ENCODE data around the gene NLRX1. TPM values are rescaled to one million over a fixed set of nuclear protein-coding genes. Genes with fewer than 3 reads are reported as not detected.
"Not testable (repeated sequence)": the region's sequence is repeated elsewhere in the genome, so short reads cannot be mapped to it uniquely, and the experiment has no call there.

The NLRX1 gene
- total RNA-seq, 1 experiment from 2014 or later = 5.5 TPM

- peaks cover 16% of the 10 kb centered on the region for H3K4me1 ChIP-seq (replicated peaks)
- no peak overlapping the region for H3K4me3 ChIP-seq
- H3K9me3 ChIP-seq (replicated peaks) = no peaks in the 10 kb centered on the region
- no peak overlapping the region for H3K27ac ChIP-seq
- no peaks in the 10 kb centered on the region for H3K36me3 ChIP-seq
- no peak for DNase-seq (ENCODE audit: low read depth in 1 of 2, low spot score in 2 of 2)
- H3K27me3 ChIP-seq (replicated peaks) = no peaks in the 10 kb centered on the region
These were observed 55.3 kb downstream of the NLRX1 start for GRCh38 chr11:119223856-119224255.

GRCh38 chr11:119228535-119229287 lies 60.2 kb downstream of the NLRX1 start:
- not testable (repeated sequence) for H3K9me3 ChIP-seq (replicated peaks); H3K36me3 ChIP-seq; H3K4me3 ChIP-seq; H3K27ac ChIP-seq; H3K27me3 ChIP-seq (replicated peaks); H3K4me1 ChIP-seq (replicated peaks); DNase-seq (ENCODE audit: low read depth in 1 of 2, low spot score in 2 of 2)

GRCh38 chr11:119229288-119229672 lies 60.8 kb downstream of the NLRX1 start:
- H3K9me3 ChIP-seq (replicated peaks) = no peaks in the 10 kb centered on the region
- no peak for DNase-seq (ENCODE audit: low read depth in 1 of 2, low spot score in 2 of 2)
- H3K36me3 ChIP-seq = peaks cover 7% of the 10 kb centered on the region
- no peak overlapping the region for H3K27ac ChIP-seq
- no peaks in the 10 kb centered on the region for H3K27me3 ChIP-seq (replicated peaks)
- no peaks in the 10 kb centered on the region for H3K4me1 ChIP-seq (replicated peaks)
- H3K4me3 ChIP-seq = no peak overlapping the region

- Histone ChIP-seq H3K27ac (no peak overlapping the region), H3K4me3 (no peak overlapping the region), H3K36me3 (peaks cover 7% of the 10 kb centered on the region), H3K27me3 (replicated peaks) (no peaks in the 10 kb centered on the region), H3K4me1 (replicated peaks) (no peaks in the 10 kb centered on the region), H3K9me3 (replicated peaks) (no peaks in the 10 kb centered on the region)
- no peak for DNase-seq (ENCODE audit: low read depth in 1 of 2, low spot score in 2 of 2)
These were observed 61.2 kb downstream of the NLRX1 start for GRCh38 chr11:119229741-119230140.

Other genes starting within 250 kb of the NLRX1 start
- gene BCL9L, start 242.8 kb upstream of the NLRX1 start, total RNA-seq (2014; rRNA removed; shearing (Covaris generic)) = 4.0 and 6.8 TPM in 2 replicates
- gene UPK2, start 212.4 kb upstream of the NLRX1 start, total RNA-seq (2014; rRNA removed; shearing (Covaris generic)) = not detected in 2 replicates
- gene FOXR1, start 197.0 kb upstream of the NLRX1 start, total RNA-seq (2014; rRNA removed; shearing (Covaris generic)) = not detected in 2 replicates
- 13.5 and 17.0 TPM in 2 replicates for gene CENATAC, start 170.6 kb upstream of the NLRX1 start, total RNA-seq (2014; rRNA removed; shearing (Covaris generic))
- 718 and 750 TPM in 2 replicates for gene RPS25, start 150.4 kb upstream of the NLRX1 start, total RNA-seq (2014; rRNA removed; shearing (Covaris generic))
- gene TRAPPC4, start 150.0 kb upstream of the NLRX1 start, total RNA-seq (2014; rRNA removed; shearing (Covaris generic)) = 44.6 and 75.6 TPM in 2 replicates
- 3.1 and 6.0 TPM in 2 replicates for gene SLC37A4, start 137.8 kb upstream of the NLRX1 start, total RNA-seq (2014; rRNA removed; shearing (Covaris generic))
- 124 and 128 TPM in 2 replicates for gene HYOU1, start 111.5 kb upstream of the NLRX1 start, total RNA-seq (2014; rRNA removed; shearing (Covaris generic))
- 5.6 and 11.2 TPM in 2 replicates for gene VPS11, start 100.9 kb upstream of the NLRX1 start, total RNA-seq (2014; rRNA removed; shearing (Covaris generic))
- gene HMBS, start 83.8 kb upstream of the NLRX1 start, total RNA-seq (2014; rRNA removed; shearing (Covaris generic)) = 2.1 and 6.4 TPM in 2 replicates
- gene DPAGT1, start 66.9 kb upstream of the NLRX1 start, total RNA-seq (2014; rRNA removed; shearing (Covaris generic)) = 9.7 and 17.0 TPM in 2 replicates
- 5.1 and 5.4 TPM in 2 replicates for gene C2CD2L, start 61.4 kb upstream of the NLRX1 start, total RNA-seq (2014; rRNA removed; shearing (Covaris generic))
- gene HINFP, start 47.1 kb upstream of the NLRX1 start, total RNA-seq (2014; rRNA removed; shearing (Covaris generic)) = 3.1 and 6.7 TPM in 2 replicates
- gene ABCG4, start 19.7 kb upstream of the NLRX1 start, total RNA-seq (2014; rRNA removed; shearing (Covaris generic)) = 0.05 TPM in 1 of 2 replicates, not detected in the other
- not detected in 2 replicates for gene NHERF4, start 16.8 kb downstream of the NLRX1 start, total RNA-seq (2014; rRNA removed; shearing (Covaris generic))
- gene CBL, start 37.6 kb downstream of the NLRX1 start, total RNA-seq (2014; rRNA removed; shearing (Covaris generic)) = 5.0 and 9.1 TPM in 2 replicates
- gene MCAM, start 148.4 kb downstream of the NLRX1 start, total RNA-seq (2014; rRNA removed; shearing (Covaris generic)) = 272 and 358 TPM in 2 replicates
- 2.2 and 3.4 TPM in 2 replicates for gene RNF26, start 165.8 kb downstream of the NLRX1 start, total RNA-seq (2014; rRNA removed; shearing (Covaris generic))
- 0.11 TPM in 1 of 2 replicates, not detected in the other for gene C1QTNF5, start 172.2 kb downstream of the NLRX1 start, total RNA-seq (2014; rRNA removed; shearing (Covaris generic))
- gene MFRP, start 178.0 kb downstream of the NLRX1 start, total RNA-seq (2014; rRNA removed; shearing (Covaris generic)) = not detected in 2 replicates
- gene USP2, start 213.0 kb downstream of the NLRX1 start, total RNA-seq (2014; rRNA removed; shearing (Covaris generic)) = 0.21 TPM in 1 of 2 replicates, not detected in the other

All from SJSA1 (cell line).